Measurements from ENCODE around the gene FKBP2.

Gene FKBP2

GRCh38 chr11:64250415-64251015, 9.6 kb downstream of the FKBP2 start:
- no peak for DNase-seq

- DNase-seq = no peak
These were observed 10.3 kb downstream of the FKBP2 start, which contains the start of gene PLCB3 for GRCh38 chr11:64251016-64251752. Gene PLCB3 (plus strand): TSS chr11:64251530. CDS start chr11:64251650, 120 bp downstream.

- DNase-seq = no peak
These were observed 10.8 kb downstream of the FKBP2 start for GRCh38 chr11:64251753-64252002.

GRCh38 chr11:64252003-64252872, 11.3 kb downstream of the FKBP2 start:
- DNase-seq = no peak

- DNase-seq = no peak
These were observed 12.1 kb downstream of the FKBP2 start for GRCh38 chr11:64253043-64253442.

GRCh38 chr11:64253481-64253880, 12.6 kb downstream of the FKBP2 start:
- DNase-seq = no peak

- no peak for DNase-seq
These were observed 13.4 kb downstream of the FKBP2 start for GRCh38 chr11:64254326-64254725.

- no peak for DNase-seq
These were observed 14.5 kb downstream of the FKBP2 start for GRCh38 chr11:64255135-64256128.

GRCh38 chr11:64256300-64256699, 15.4 kb downstream of the FKBP2 start:
- DNase-seq = no peak

GRCh38 chr11:64258356-64258755, 17.5 kb downstream of the FKBP2 start:
- no peak for DNase-seq

- DNase-seq = no peak
These were observed 18.1 kb downstream of the FKBP2 start for GRCh38 chr11:64258946-64259532.

- DNase-seq = no peak
These were observed 18.7 kb downstream of the FKBP2 start for GRCh38 chr11:64259533-64260067.

- no peak for DNase-seq
These were observed 19.3 kb downstream of the FKBP2 start for GRCh38 chr11:64260147-64260708.

- no peak for DNase-seq
These were observed 20.7 kb downstream of the FKBP2 start for GRCh38 chr11:64261556-64262080.

GRCh38 chr11:64262271-64263002, 21.5 kb downstream of the FKBP2 start:
- no peak for DNase-seq

- no peak for DNase-seq
These were observed 22.4 kb downstream of the FKBP2 start for GRCh38 chr11:64263021-64263946.

- DNase-seq = no peak
These were observed 23.0 kb downstream of the FKBP2 start for GRCh38 chr11:64263947-64264317.

- DNase-seq = no peak
These were observed 23.5 kb downstream of the FKBP2 start for GRCh38 chr11:64264371-64264852.

All from NCI-H1417 treated with DMSO at 0.1 percent for 48 hours (cell line).